NT2/D1 (cell line): Measurements from ENCODE around the gene PDE3A.

Source experiments
- DNase-seq: peaks from one replicate; pipeline ENCODE4 v3.0.0-alpha.2; 2011; ENCODE audit warnings: low read depth, low spot score
- H3K27me3 ChIP-seq: 2 replicates; pipeline ENCODE4 v1.6.0; 2011; ENCODE audit warnings: mild to moderate bottlenecking; ENCODE audit not compliant: insufficient read length, insufficient read depth
- H3K36me3 ChIP-seq: 2 replicates; pipeline ENCODE4 v1.6.1; 2011; ENCODE audit warnings: mild to moderate bottlenecking, low read length, mixed read lengths; ENCODE audit not compliant: insufficient read depth, insufficient read length
- H3K4me1 ChIP-seq: 2 replicates; pipeline ENCODE4 v1.5.1; 2011; ENCODE audit not compliant: insufficient read depth, insufficient read length
- H3K4me3 ChIP-seq: 2 replicates; pipeline ENCODE4 v1.5.1; 2011; ENCODE audit warnings: low read depth; ENCODE audit not compliant: insufficient read length
- H3K9ac ChIP-seq: 2 replicates; pipeline ENCODE4 v1.6.0; 2011; ENCODE audit warnings: low read depth; ENCODE audit not compliant: insufficient read length
- H3K9me3 ChIP-seq: 2 replicates; pipeline ENCODE4 v1.5.1; 2011; ENCODE audit warnings: mild to moderate bottlenecking, low read length; ENCODE audit not compliant: insufficient read depth
- SUZ12 ChIP-seq: IDR thresholded peaks from 2 replicates; pipeline ENCODE4 v1.6.1; 2011; ENCODE audit not compliant: insufficient read length, insufficient read depth; ENCODE audit errors: extremely low read depth
- YY1 ChIP-seq: IDR thresholded peaks from 2 replicates; pipeline ENCODE4 v1.6.1; 2011; ENCODE audit not compliant: insufficient read length, insufficient read depth
- ZNF274 ChIP-seq: IDR thresholded peaks from 2 replicates; pipeline ENCODE4 v1.6.1; 2011; ENCODE audit warnings: mild to moderate bottlenecking, low read depth, low read length

Gene PDE3A

GRCh38 chr12:20588042-20588441 lies 219.7 kb downstream of the PDE3A start:
- Histone ChIP-seq H3K4me1 (no peaks in the 10 kb centered on the region), H3K9ac (no peak overlapping the region), H3K4me3 (no peak overlapping the region), H3K27me3 (no peaks in the 10 kb centered on the region), H3K9me3 (no peaks in the 10 kb centered on the region), H3K36me3 (no peaks in the 10 kb centered on the region)
- TF ChIP-seq YY1 (no peak), ZNF274 (no peak)
- no peak for DNase-seq

DNA sequence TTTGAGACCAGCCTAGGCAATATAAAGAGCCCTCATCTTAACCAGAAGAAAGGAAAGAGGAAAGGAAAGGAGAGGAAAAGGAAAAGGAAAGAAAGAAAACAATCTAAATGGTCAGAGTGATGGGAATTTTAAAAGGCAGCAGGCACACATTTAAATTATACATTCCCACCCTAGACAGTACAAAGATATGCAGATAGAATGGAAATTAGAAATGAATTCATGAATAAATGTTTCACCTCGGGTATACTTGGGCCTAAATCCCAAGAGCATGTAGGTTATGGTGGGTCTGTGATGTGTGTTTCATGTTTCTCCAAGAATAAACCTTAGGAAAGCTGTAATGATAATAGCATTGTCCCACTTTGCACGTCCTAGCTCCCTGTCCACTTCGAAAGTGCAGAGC lies 222.2 kb downstream of the PDE3A start:
- DNase-seq = no peak
- no peaks in the 10 kb centered on the region for H3K9me3 ChIP-seq
- TF ChIP-seq ZNF274 = no peak
- TF ChIP-seq SUZ12 = no peak
- TF ChIP-seq YY1 = no peak

GRCh38 chr12:20592556-20592955 lies 224.2 kb downstream of the PDE3A start:
- Histone ChIP-seq H3K9ac (no peak overlapping the region), H3K4me3 (no peak overlapping the region), H3K27me3 (no peaks in the 10 kb centered on the region), H3K36me3 (no peaks in the 10 kb centered on the region), H3K4me1 (no peaks in the 10 kb centered on the region), H3K9me3 (no peaks in the 10 kb centered on the region)
- DNase-seq = no peak
- no peak for TF ChIP-seq YY1
- TF ChIP-seq SUZ12 = no peak
- no peak for TF ChIP-seq ZNF274

More for the DNA sequence above, 222.2 kb downstream of the PDE3A start:
- Histone ChIP-seq H3K9ac (no peak overlapping the region), H3K4me1 (no peaks in the 10 kb centered on the region), H3K36me3 (no peaks in the 10 kb centered on the region), H3K27me3 (no peaks in the 10 kb centered on the region), H3K4me3 (no peak overlapping the region)

GRCh38 chr12:20593611-20594010 lies 225.3 kb downstream of the PDE3A start:
- Histone ChIP-seq H3K9me3 (no peaks in the 10 kb centered on the region), H3K4me3 (no peak overlapping the region), H3K27me3 (no peaks in the 10 kb centered on the region), H3K36me3 (no peaks in the 10 kb centered on the region), H3K9ac (no peak overlapping the region), H3K4me1 (no peaks in the 10 kb centered on the region)
- TF ChIP-seq ZNF274 (no peak), YY1 (no peak), SUZ12 (no peak)
- DNase-seq = no peak

DNA sequence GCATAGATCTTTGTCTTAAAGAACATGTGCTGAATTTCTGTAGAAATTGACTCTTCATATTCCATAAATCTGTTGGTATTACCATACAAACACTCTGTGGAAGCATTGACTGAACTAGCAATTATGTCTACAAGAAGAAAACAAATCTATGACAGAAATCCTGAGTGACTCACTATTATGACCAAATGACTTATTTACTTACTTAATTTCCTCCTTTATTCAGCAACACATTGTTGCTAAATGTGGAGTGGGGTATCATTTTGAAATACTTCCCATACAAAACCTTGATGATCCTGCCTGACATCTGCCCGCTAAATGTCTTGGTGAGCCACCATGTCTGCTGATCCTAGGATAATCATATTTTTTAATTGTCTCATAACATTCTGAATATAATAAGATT lies 227.7 kb downstream of the PDE3A start:
- Histone ChIP-seq H3K9ac (no peak overlapping the region), H3K4me1 (no peaks in the 10 kb centered on the region), H3K36me3 (no peaks in the 10 kb centered on the region), H3K4me3 (no peak overlapping the region), H3K27me3 (no peaks in the 10 kb centered on the region), H3K9me3 (no peaks in the 10 kb centered on the region)
- no peak for DNase-seq
- no peak for TF ChIP-seq ZNF274
- no peak for TF ChIP-seq SUZ12
- no peak for TF ChIP-seq YY1

GRCh38 chr12:20599757-20600156 lies 231.4 kb downstream of the PDE3A start:
- Histone ChIP-seq H3K27me3 (no peaks in the 10 kb centered on the region), H3K4me1 (no peaks in the 10 kb centered on the region), H3K9ac (no peak overlapping the region), H3K36me3 (no peaks in the 10 kb centered on the region), H3K4me3 (no peak overlapping the region), H3K9me3 (no peaks in the 10 kb centered on the region)
- TF ChIP-seq ZNF274 = no peak
- TF ChIP-seq SUZ12 = no peak
- TF ChIP-seq YY1 = no peak
- DNase-seq = no peak

- Histone ChIP-seq H3K27me3 (no peaks in the 10 kb centered on the region), H3K4me3 (no peak overlapping the region), H3K4me1 (no peaks in the 10 kb centered on the region), H3K9ac (no peak overlapping the region), H3K36me3 (no peaks in the 10 kb centered on the region), H3K9me3 (no peaks in the 10 kb centered on the region)
- peak; percentile 46 for DNase-seq
- no peak for TF ChIP-seq YY1
- no peak for TF ChIP-seq ZNF274
- TF ChIP-seq SUZ12 = no peak
These were observed 233.4 kb downstream of the PDE3A start for GRCh38 chr12:20601668-20602280.
